Activated T-cell treated with anti-CD3 and anti-CD28 coated beads, Interleukin-2, amount 50 U/mL, for 4 hours (primary cell): ENCODE measurements around the gene RAD51B. TPM values are rescaled to one million over a fixed set of nuclear protein-coding genes. Genes with fewer than 3 reads are reported as not detected.

Experiments
- ATAC-seq, 2 donors: fragments of 200-7000 bp; cut with Tn5 transposase; one replicate each; pipeline ENCODE4 v1.10.0; 2021
- DNase-seq: peaks from one replicate; pipeline ENCODE4 v3.0.0-alpha.2; 2020
- H3K27me3 Mint-ChIP-seq: one replicate; pipeline ENCODE4 v1.8.0; 2021; ENCODE audit warnings: low read depth, mixed read lengths
- H3K36me3 Mint-ChIP-seq: one replicate; pipeline ENCODE4 v1.8.0; 2022; ENCODE audit warnings: mixed read lengths; ENCODE audit not compliant: insufficient read depth
- H3K4me1 Mint-ChIP-seq: one replicate; pipeline ENCODE4 v1.8.0; 2021; ENCODE audit warnings: low read depth, mixed read lengths
- H3K4me3 Mint-ChIP-seq: one replicate; pipeline ENCODE4 v1.8.0; 2021; ENCODE audit warnings: mild to moderate bottlenecking, moderate library complexity, mixed read lengths
- H3K9me3 Mint-ChIP-seq: one replicate; pipeline ENCODE4 v1.8.0; 2021; ENCODE audit warnings: mixed read lengths
- total RNA-seq, 3 donors: library from RNA; stranded (reverse); gene quantifications; one replicate each; pipeline ENCODE4 v1.2.1, GENCODE V29; 2021

The RAD51B gene
- total RNA-seq, 3 donors from 2014 or later = 10.6 to 16.1 (median 14.2) TPM

- Mint-ChIP-seq H3K27me3 (no peaks in the 10 kb centered on the region), H3K4me3 (no peak overlapping the region), H3K4me1 (peaks cover 19% of the 10 kb centered on the region), H3K36me3 (peaks cover 6% of the 10 kb centered on the region), H3K9me3 (no peaks in the 10 kb centered on the region)
- no peak for ATAC-seq
- no peak for DNase-seq
Measured at GRCh38 chr14:68395604-68396003, 576.0 kb downstream of the RAD51B start.

- ATAC-seq (no peak), DNase-seq (no peak)
- Mint-ChIP-seq H3K27me3 (no peaks in the 10 kb centered on the region), H3K4me3 (no peak overlapping the region), H3K4me1 (peaks cover 25% of the 10 kb centered on the region), H3K9me3 (no peaks in the 10 kb centered on the region), H3K36me3 (peaks cover 6% of the 10 kb centered on the region)
Measured at GRCh38 chr14:68396461-68396860, 576.9 kb downstream of the RAD51B start.

GRCh38 chr14:68397371-68397811, 577.8 kb downstream of the RAD51B start:
- DNase-seq (no peak), ATAC-seq (no peak)
- H3K9me3 Mint-ChIP-seq = no peaks in the 10 kb centered on the region
- peaks cover 28% of the 10 kb centered on the region for H3K4me1 Mint-ChIP-seq
- no peak overlapping the region for H3K4me3 Mint-ChIP-seq
- H3K27me3 Mint-ChIP-seq = no peaks in the 10 kb centered on the region
- H3K36me3 Mint-ChIP-seq = peaks cover 6% of the 10 kb centered on the region

GRCh38 chr14:68397822-68398221, 578.2 kb downstream of the RAD51B start:
- no peak for DNase-seq
- no peaks in the 10 kb centered on the region for H3K27me3 Mint-ChIP-seq
- no peak for ATAC-seq
- no peak overlapping the region for H3K4me3 Mint-ChIP-seq
- no peaks in the 10 kb centered on the region for H3K9me3 Mint-ChIP-seq
- peaks cover 6% of the 10 kb centered on the region for H3K36me3 Mint-ChIP-seq
- H3K4me1 Mint-ChIP-seq = peaks cover 27% of the 10 kb centered on the region

- H3K9me3 Mint-ChIP-seq = no peaks in the 10 kb centered on the region
- H3K36me3 Mint-ChIP-seq = peaks cover 6% of the 10 kb centered on the region
- no peaks in the 10 kb centered on the region for H3K27me3 Mint-ChIP-seq
- no peak overlapping the region for H3K4me3 Mint-ChIP-seq
- ATAC-seq (no peak), DNase-seq (no peak)
- H3K4me1 Mint-ChIP-seq = peaks cover 29% of the 10 kb centered on the region
Measured at GRCh38 chr14:68398370-68398769, 578.8 kb downstream of the RAD51B start.

DNA sequence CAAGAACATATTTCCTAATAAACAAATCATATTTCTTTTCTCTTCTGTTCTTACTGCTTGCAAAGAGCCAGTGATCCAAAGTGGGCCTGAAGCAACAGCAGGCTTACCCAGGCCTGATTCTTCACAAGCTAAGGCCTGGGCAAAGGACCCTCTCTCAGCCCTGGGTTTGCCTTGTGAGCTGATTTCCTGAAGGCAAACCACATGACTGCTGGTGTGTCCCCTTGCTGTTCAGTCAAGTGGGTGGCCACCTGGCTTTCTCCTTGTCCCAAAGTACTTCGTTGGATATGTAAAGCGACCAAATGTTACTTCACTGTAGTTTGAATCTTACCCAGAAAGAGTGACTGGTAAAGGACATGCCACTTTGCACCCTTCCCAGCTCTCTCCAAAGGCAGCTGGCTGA, 580.4 kb downstream of the RAD51B start:
- no peaks in the 10 kb centered on the region for H3K27me3 Mint-ChIP-seq
- ATAC-seq (no peak), DNase-seq (no peak)
- no peaks in the 10 kb centered on the region for H3K9me3 Mint-ChIP-seq
- H3K4me1 Mint-ChIP-seq = peaks cover 42% of the 10 kb centered on the region
- H3K4me3 Mint-ChIP-seq = no peak overlapping the region
- peaks cover 6% of the 10 kb centered on the region for H3K36me3 Mint-ChIP-seq

DNA sequence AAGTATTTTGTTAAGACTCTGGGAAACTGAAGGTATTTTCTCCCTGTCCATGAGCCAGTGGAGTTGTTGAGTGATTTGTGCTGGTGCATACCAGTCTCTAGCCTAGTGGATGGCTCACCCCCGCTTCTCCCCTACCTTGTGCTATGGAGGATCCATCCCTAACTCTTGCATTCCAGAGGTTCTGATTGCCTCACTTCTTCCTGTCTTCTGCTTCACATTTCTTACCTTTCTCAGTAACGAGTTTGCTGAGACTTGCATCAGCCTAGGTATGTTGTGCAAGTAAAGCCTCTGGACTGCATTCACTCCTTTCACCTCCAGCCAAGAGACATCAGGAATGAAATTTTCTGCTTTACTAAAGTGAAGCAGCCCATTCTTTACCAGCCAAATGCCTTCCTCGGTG, 581.7 kb downstream of the RAD51B start:
- Mint-ChIP-seq H3K9me3 (no peaks in the 10 kb centered on the region), H3K4me3 (no peak overlapping the region), H3K27me3 (no peaks in the 10 kb centered on the region), H3K36me3 (no peaks in the 10 kb centered on the region), H3K4me1 (peaks cover 48% of the 10 kb centered on the region)
- ATAC-seq (no peak), DNase-seq (no peak)

DNA sequence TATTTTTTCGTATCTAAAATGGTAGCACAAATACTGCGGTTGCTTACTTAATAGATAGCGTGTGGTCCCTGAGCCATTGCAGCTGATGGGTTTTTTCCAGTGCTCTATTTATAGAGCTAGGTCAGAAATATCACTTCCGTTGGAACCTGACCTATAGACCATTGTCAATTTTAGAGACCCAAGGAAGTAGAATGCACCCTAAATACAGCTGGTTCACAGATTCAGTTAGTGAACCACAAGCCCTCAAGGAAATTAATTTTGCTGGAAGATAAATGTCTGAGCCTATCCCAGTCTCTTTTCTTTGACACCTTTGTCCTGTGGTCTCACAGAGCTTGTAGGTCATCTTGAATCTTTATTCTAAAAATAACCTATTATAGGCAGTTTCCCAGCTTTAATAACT, 582.3 kb downstream of the RAD51B start:
- ATAC-seq (no peak), DNase-seq (no peak)
- no peak overlapping the region for H3K4me3 Mint-ChIP-seq
- H3K4me1 Mint-ChIP-seq = peaks cover 48% of the 10 kb centered on the region
- H3K9me3 Mint-ChIP-seq = no peaks in the 10 kb centered on the region
- no peaks in the 10 kb centered on the region for H3K27me3 Mint-ChIP-seq
- H3K36me3 Mint-ChIP-seq = no peaks in the 10 kb centered on the region

- no peaks in the 10 kb centered on the region for H3K36me3 Mint-ChIP-seq
- DNase-seq (no peak), ATAC-seq (no peak)
- no peaks in the 10 kb centered on the region for H3K9me3 Mint-ChIP-seq
- H3K27me3 Mint-ChIP-seq = no peaks in the 10 kb centered on the region
- H3K4me1 Mint-ChIP-seq = peaks cover 52% of the 10 kb centered on the region
- H3K4me3 Mint-ChIP-seq = no peak overlapping the region
Measured at GRCh38 chr14:68402525-68403101, 583.0 kb downstream of the RAD51B start.

DNA sequence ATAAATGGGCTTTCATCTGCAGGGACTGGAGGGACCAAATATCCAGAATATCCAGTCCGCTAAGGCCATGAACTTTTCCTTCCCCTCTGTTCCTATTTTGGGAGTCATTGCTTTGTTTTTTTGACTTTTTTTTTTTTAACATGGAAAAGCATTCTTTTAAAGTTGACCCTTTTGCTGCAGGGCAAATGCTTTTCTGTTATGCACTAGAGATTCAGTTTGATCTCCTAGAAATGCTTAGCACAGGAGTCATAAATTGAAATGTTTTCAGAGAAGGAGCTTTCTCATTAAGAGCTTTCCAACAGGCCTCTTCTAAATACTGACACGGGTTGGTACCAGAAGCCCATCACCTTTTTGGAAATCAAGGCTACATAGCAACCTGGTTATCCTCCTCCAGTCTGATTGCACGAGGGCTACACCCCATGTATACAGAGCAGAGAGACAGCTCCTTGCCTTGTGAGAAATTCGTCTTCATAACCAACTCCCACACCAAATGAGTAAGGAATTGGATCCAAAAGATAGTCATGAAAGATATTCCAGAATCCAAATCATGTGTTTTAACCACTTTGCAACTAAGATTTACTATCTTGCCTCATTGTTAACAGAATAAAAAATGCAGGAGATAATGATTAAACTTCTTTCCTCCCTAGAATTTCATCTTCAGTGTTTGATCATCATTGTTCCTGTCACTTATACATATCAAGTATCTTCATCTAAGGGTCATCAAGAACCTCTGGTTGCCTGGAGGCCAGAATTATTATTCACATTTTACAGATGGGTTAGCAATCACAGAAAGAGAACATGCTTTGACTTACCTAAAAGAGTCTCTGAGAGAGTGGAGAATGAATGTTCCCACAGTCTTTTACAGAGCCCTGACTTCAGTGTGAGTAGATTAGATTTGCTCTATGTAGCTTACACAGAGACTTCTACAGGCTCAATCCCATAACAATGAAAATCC, 583.9 kb downstream of the RAD51B start:
- Mint-ChIP-seq H3K27me3 (no peaks in the 10 kb centered on the region), H3K36me3 (no peaks in the 10 kb centered on the region), H3K4me3 (no peak overlapping the region), H3K4me1 (peaks cover 58% of the 10 kb centered on the region), H3K9me3 (no peaks in the 10 kb centered on the region)
- no peak for ATAC-seq
- no peak for DNase-seq

- H3K4me1 Mint-ChIP-seq = peaks cover 63% of the 10 kb centered on the region
- no peaks in the 10 kb centered on the region for H3K36me3 Mint-ChIP-seq
- DNase-seq (no peak), ATAC-seq (no peak)
- H3K4me3 Mint-ChIP-seq = no peak overlapping the region
- H3K9me3 Mint-ChIP-seq = no peaks in the 10 kb centered on the region
- no peaks in the 10 kb centered on the region for H3K27me3 Mint-ChIP-seq
Measured at GRCh38 chr14:68404146-68404527, 584.6 kb downstream of the RAD51B start.

- peak; percentile 76 to 91 for ATAC-seq
- Mint-ChIP-seq H3K4me1 (peaks cover 69% of the 10 kb centered on the region), H3K9me3 (no peaks in the 10 kb centered on the region)
Measured at GRCh38 chr14:68404652-68405183, 585.1 kb downstream of the RAD51B start.

GRCh38 chr14:68405961-68406360, 586.4 kb downstream of the RAD51B start:
- Mint-ChIP-seq H3K27me3 (no peaks in the 10 kb centered on the region), H3K36me3 (no peaks in the 10 kb centered on the region), H3K9me3 (no peaks in the 10 kb centered on the region), H3K4me3 (no peak overlapping the region), H3K4me1 (peaks cover 59% of the 10 kb centered on the region)
- DNase-seq (no peak), ATAC-seq (peak; percentile 36 to 59)

More at GRCh38 chr14:68404652-68405183, 585.1 kb downstream of the RAD51B start:
- Mint-ChIP-seq H3K27me3 (no peaks in the 10 kb centered on the region), H3K4me3 (peak overlapping the region; percentile 3), H3K36me3 (no peaks in the 10 kb centered on the region)
- no peak for DNase-seq

GRCh38 chr14:68407285-68407684, 587.7 kb downstream of the RAD51B start:
- Mint-ChIP-seq H3K27me3 (no peaks in the 10 kb centered on the region), H3K36me3 (no peaks in the 10 kb centered on the region), H3K4me3 (no peak overlapping the region), H3K9me3 (no peaks in the 10 kb centered on the region), H3K4me1 (peaks cover 52% of the 10 kb centered on the region)
- no peak for DNase-seq
- ATAC-seq = no peak

- no peak for DNase-seq
- Mint-ChIP-seq H3K27me3 (no peaks in the 10 kb centered on the region), H3K4me3 (no peak overlapping the region), H3K36me3 (no peaks in the 10 kb centered on the region), H3K4me1 (peaks cover 48% of the 10 kb centered on the region), H3K9me3 (no peaks in the 10 kb centered on the region)
- ATAC-seq = no peak
Measured at GRCh38 chr14:68407825-68408224, 588.2 kb downstream of the RAD51B start.
